Type B pancreatic cell (in vitro differentiated cells): Measurements from ENCODE around the gene RPL7A. TPM values are rescaled to one million over a fixed set of nuclear protein-coding genes. Genes with fewer than 3 reads are reported as not detected.
"Not testable (repeated sequence)": the region's sequence is repeated elsewhere in the genome, so short reads cannot be mapped to it uniquely, and the experiment has no call there.

Experiments
- DNase-seq: peaks from one replicate; pipeline ENCODE4 v3.0.0; 2021; ENCODE audit warnings: mixed read lengths; ENCODE audit not compliant: unreplicated experiment; ENCODE audit errors: extremely low spot score
- H3K27ac Mint-ChIP-seq: 2 replicates; pipeline ENCODE4 v1.8.0; 2021; ENCODE audit warnings: mild to moderate bottlenecking, mixed read lengths
- H3K27me3 Mint-ChIP-seq: 2 replicates; pipeline ENCODE4 v1.8.0; 2021; ENCODE audit warnings: mixed read lengths
- H3K36me3 Mint-ChIP-seq: 2 replicates; pipeline ENCODE4 v1.8.0; 2021; ENCODE audit warnings: mixed read lengths
- H3K4me1 Mint-ChIP-seq: one replicate; pipeline ENCODE4 v1.8.0; 2021; ENCODE audit warnings: mixed read lengths; ENCODE audit not compliant: unreplicated experiment
- H3K4me3 Mint-ChIP-seq: 2 replicates; pipeline ENCODE4 v1.8.0; 2021; ENCODE audit warnings: mild to moderate bottlenecking, mixed read lengths
- H3K9me3 Mint-ChIP-seq: 2 replicates; pipeline ENCODE4 v1.8.0; 2021; ENCODE audit warnings: mixed read lengths
- total RNA-seq: library from RNA; stranded (reverse); gene quantifications from 2 replicates; pipeline ENCODE4 v1.2.1, GENCODE V29; 2021; ENCODE audit warnings: low replicate concordance
- TF ChIP-seq, protein P1 (sequence below): fragments of 200-600 bp; sonication (generic); conservative IDR thresholded peaks from 2 replicates; pipeline ENCODE4 v1.5.0; 2021; ENCODE audit warnings: antibody characterized with exemption, mild to moderate bottlenecking

RPL7A gene
- total RNA-seq, 1 donor from 2014 or later: 2,715 TPM

DNA sequence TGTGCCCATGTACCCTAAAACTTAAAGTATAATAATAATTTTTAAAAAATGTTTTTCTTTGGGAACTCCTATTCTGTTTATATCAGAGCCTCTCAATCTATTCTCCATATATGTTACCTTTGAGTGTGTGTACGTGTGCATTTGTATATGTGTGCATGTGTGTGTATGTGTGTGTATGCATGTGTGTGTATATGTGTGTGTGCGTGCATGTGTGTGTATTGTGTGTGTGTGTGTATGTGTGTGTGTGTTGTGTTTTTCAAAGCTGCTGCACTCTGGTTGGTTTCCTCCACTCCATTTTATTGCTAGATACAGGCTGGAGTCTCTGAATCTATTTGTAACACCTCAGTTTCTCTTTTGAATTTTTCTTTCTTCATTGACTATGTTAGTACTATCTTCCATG lies 32.0 kb upstream of the RPL7A start:
- no peaks in the 10 kb centered on the region for H3K9me3 Mint-ChIP-seq
- DNase-seq: no peak
- no peak overlapping the region for H3K4me3 Mint-ChIP-seq
- no peak overlapping the region for H3K27ac Mint-ChIP-seq
- H3K4me1 Mint-ChIP-seq: no peaks in the 10 kb centered on the region
- TF ChIP-seq, protein P1, sequence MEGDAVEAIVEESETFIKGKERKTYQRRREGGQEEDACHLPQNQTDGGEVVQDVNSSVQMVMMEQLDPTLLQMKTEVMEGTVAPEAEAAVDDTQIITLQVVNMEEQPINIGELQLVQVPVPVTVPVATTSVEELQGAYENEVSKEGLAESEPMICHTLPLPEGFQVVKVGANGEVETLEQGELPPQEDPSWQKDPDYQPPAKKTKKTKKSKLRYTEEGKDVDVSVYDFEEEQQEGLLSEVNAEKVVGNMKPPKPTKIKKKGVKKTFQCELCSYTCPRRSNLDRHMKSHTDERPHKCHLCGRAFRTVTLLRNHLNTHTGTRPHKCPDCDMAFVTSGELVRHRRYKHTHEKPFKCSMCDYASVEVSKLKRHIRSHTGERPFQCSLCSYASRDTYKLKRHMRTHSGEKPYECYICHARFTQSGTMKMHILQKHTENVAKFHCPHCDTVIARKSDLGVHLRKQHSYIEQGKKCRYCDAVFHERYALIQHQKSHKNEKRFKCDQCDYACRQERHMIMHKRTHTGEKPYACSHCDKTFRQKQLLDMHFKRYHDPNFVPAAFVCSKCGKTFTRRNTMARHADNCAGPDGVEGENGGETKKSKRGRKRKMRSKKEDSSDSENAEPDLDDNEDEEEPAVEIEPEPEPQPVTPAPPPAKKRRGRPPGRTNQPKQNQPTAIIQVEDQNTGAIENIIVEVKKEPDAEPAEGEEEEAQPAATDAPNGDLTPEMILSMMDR: no peak
- peaks cover 9% of the 10 kb centered on the region for H3K27me3 Mint-ChIP-seq
- no peaks in the 10 kb centered on the region for H3K36me3 Mint-ChIP-seq

DNA sequence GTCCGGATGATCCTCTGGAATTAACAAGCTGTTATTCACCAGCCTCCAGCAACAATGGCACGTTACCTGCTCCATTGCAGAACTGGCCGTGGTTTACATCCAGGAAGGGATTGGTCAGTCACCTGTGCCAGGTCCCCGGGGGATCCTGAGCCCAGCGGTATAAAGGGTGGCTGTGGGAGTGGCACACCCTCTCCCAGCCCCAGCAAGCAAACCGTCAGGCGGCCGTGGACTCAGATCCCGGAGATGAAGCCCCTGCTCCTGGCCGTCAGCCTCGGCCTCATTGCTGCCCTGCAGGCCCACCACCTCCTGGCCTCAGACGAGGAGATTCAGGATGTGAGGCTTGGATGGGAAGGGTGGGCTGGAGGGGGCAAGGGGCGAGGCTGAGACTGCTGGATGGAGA lies 30.5 kb upstream of the RPL7A start:
- H3K27ac Mint-ChIP-seq, H3K4me1 Mint-ChIP-seq, DNase-seq, H3K4me3 Mint-ChIP-seq, H3K36me3 Mint-ChIP-seq, H3K9me3 Mint-ChIP-seq, H3K27me3 Mint-ChIP-seq: not testable (repeated sequence)

DNA sequence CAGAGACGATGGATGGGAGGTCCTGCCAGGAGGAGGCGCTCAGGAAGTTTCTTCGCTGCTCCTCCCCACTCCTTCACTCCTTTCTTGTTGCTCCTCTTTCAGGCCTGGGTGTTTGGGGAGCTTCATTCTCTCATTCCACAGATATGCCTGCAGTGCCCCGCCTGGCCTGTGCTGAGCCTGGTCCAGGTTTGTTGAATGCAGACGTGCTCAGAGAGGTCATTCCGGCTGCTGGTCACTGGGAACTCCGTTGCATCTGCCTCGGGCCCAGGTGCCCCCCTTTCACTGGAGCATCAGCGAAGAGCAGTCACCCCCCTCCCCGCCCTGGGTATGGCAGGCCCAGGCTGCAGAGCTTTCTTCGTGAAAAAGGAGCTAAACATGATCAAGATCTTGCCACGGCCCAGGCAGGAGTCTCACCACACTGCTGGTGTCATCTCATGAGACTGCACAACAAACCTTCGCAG lies 27.6 kb upstream of the RPL7A start:
- no peak overlapping the region for H3K27ac Mint-ChIP-seq

DNA sequence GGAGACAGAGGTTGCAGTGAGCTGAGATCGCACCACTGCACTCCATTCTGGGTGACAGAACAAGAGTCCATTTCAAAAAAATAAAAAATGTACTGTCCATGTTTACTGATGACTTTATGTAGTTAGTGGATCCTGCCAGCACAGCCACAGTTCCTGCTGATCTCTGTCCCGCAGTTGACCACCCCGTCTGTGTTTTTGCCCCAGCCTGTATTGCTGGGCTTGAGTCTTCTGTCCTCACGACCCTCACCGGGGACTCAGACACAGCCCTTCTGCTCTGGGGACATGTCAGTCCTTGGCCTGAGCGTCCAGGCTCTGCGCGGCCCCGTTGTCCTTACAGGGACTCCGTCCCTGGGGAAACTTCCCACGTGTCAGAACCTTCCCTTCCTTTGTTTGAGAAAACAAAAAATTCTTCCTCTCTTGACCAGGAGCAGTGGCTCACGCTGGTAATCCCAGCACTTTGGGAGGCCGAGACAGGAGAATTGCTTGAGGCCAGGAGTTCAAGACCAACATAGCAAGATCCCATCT lies 26.5 kb upstream of the RPL7A start:
- TF ChIP-seq, protein P1: no peak
- H3K27me3 Mint-ChIP-seq: peaks cover 5% of the 10 kb centered on the region
- H3K27ac Mint-ChIP-seq: no peak overlapping the region
- H3K36me3 Mint-ChIP-seq: no peaks in the 10 kb centered on the region
- H3K4me3 Mint-ChIP-seq: no peak overlapping the region
- no peak for DNase-seq
- peaks cover 5% of the 10 kb centered on the region for H3K9me3 Mint-ChIP-seq
- H3K4me1 Mint-ChIP-seq: no peaks in the 10 kb centered on the region

More for the DNA sequence above, 27.6 kb upstream of the RPL7A start:
- H3K9me3 Mint-ChIP-seq: peaks cover 5% of the 10 kb centered on the region
- no peaks in the 10 kb centered on the region for H3K36me3 Mint-ChIP-seq
- TF ChIP-seq, protein P1: no peak
- H3K27me3 Mint-ChIP-seq: peaks cover 9% of the 10 kb centered on the region
- no peak overlapping the region for H3K4me3 Mint-ChIP-seq
- DNase-seq: no peak
- H3K4me1 Mint-ChIP-seq: no peaks in the 10 kb centered on the region

DNA sequence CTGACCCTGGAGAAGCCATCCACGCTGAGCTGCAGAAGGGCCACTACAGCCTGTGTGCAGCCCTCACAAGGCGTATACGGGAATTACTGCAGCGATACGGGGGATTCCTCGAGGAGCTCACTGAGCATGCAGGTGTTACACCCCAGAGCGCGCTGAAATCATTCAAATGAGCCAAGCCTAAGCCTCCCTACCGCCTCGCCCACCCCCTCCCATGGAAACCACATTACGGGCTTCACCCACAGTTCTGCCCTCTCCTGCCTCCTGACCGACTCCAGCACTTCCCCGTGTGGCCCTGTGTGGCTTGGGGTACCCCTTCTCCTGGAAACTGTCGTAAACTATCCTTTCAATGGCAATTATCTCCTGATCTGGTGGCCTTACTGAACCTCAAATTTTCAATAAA lies 25.3 kb upstream of the RPL7A start:
- no peak for DNase-seq
- peaks cover 2% of the 10 kb centered on the region for H3K27me3 Mint-ChIP-seq
- TF ChIP-seq, protein P1: no peak
- H3K27ac Mint-ChIP-seq: no peak overlapping the region
- H3K4me3 Mint-ChIP-seq: no peak overlapping the region
- H3K9me3 Mint-ChIP-seq: peaks cover 5% of the 10 kb centered on the region
- no peaks in the 10 kb centered on the region for H3K4me1 Mint-ChIP-seq
- H3K36me3 Mint-ChIP-seq: no peaks in the 10 kb centered on the region

DNA sequence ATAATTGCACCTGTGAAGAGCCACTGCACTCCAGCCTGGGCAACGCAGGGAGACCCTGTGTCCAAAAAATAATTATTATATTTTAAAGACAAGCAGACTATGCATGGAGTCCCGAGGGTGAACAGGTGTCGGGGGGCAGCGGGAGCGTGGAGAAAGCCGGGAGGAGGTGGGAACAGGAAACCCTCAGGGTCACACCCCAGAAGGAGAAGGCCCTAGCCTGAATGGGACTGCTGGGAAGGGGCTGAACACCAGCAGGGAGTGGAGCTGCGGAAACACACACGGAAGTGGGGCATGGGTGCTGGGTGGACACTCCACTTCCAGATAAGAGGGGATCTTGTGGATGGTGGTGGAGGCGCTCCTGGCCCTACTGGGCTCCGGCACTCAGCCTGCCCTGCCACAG lies 24.8 kb upstream of the RPL7A start:
- no peak for DNase-seq
- H3K27ac Mint-ChIP-seq: no peak overlapping the region
- H3K36me3 Mint-ChIP-seq: no peaks in the 10 kb centered on the region
- H3K4me3 Mint-ChIP-seq: no peak overlapping the region
- peaks cover 2% of the 10 kb centered on the region for H3K27me3 Mint-ChIP-seq
- TF ChIP-seq, protein P1: no peak
- H3K9me3 Mint-ChIP-seq: peaks cover 5% of the 10 kb centered on the region
- no peaks in the 10 kb centered on the region for H3K4me1 Mint-ChIP-seq
